Activated naive CD4-positive, alpha-beta T cell treated with anti-CD3 and anti-CD28 coated beads for 36 hours (primary cell): ENCODE results near the gene RAET1G. TPM values are rescaled to one million over a fixed set of nuclear protein-coding genes. Genes with fewer than 3 reads are reported as not detected.
"Not testable (repeated sequence)": the region's sequence is repeated elsewhere in the genome, so short reads cannot be mapped to it uniquely, and the experiment has no call there.

Experiments
- CTCF ChIA-PET: fragments of 350-600 bp; sonication (Branson Sonifier 250); formaldehyde crosslinking; loops from one replicate; lab custom pipeline; 2021; ENCODE audit warnings: antibody characterized with exemption; lab: Charles Lee
- DNase-seq: peaks from one replicate; pipeline ENCODE4 v3.0.0-alpha.2; 2020
- H3K27ac Mint-ChIP-seq: one replicate; pipeline ENCODE4 v1.8.0; 2021; ENCODE audit warnings: mild to moderate bottlenecking, mixed read lengths
- H3K27me3 Mint-ChIP-seq: one replicate; pipeline ENCODE4 v1.8.0; 2021; ENCODE audit warnings: low read depth, mixed read lengths
- H3K36me3 Mint-ChIP-seq: one replicate; pipeline ENCODE4 v1.8.0; 2021; ENCODE audit warnings: low read depth, mixed read lengths
- H3K4me1 Mint-ChIP-seq: one replicate; pipeline ENCODE4 v1.8.0; 2021; ENCODE audit warnings: low read depth, mixed read lengths
- H3K4me3 Mint-ChIP-seq: one replicate; pipeline ENCODE4 v1.8.0; 2021; ENCODE audit warnings: mild to moderate bottlenecking, moderate library complexity, mixed read lengths
- H3K9me3 Mint-ChIP-seq: one replicate; pipeline ENCODE4 v1.8.0; 2021; ENCODE audit warnings: mixed read lengths
- intact Hi-C: fragments of 100-400 bp; cut with micrococcal nuclease; formaldehyde crosslinking; loops from one replicate; pipeline ENCODE4 v1.15.1; 2023
- total RNA-seq, 2 experiments: library from RNA; stranded (reverse); gene quantifications; one replicate each; pipeline ENCODE4 v1.2.3, GENCODE V29; 2021

RAET1G gene
- total RNA-seq, 2 experiments from 2014 or later, result not detected

DNA sequence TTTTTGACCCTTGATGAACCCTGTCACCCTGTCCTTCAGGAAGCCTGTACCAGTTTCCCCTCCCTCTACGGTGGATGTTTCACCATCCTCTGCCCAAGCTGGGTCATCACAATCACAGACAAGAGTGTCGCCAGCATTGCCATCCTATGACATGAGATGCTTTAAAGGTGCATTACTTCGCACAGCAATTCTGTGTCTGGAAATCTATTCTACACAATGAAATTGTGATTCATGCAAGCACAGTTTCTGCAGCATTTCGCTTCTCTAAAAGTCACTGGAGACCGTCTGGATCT lies 16.4 kb upstream of the RAET1G start:
- H3K9me3 Mint-ChIP-seq, result no peaks in the 10 kb centered on the region
- DNase-seq, result no peak
- intact Hi-C loops, result loop anchor here (1.0 kb wide), 1 partner anchor 78 kb away; no protein-coding TSS in a partner anchor
- H3K4me3 Mint-ChIP-seq, result peak overlapping the region; percentile 69
- CTCF ChIA-PET, result interaction anchor here (1.2 kb wide), 1 partner anchor 13 kb away, joined by 3 read pairs; no protein-coding TSS in a partner anchor
- H3K4me1 Mint-ChIP-seq, result peaks cover 36% of the 10 kb centered on the region
- H3K36me3 Mint-ChIP-seq, result no peaks in the 10 kb centered on the region
- H3K27me3 Mint-ChIP-seq, result peaks cover 67% of the 10 kb centered on the region
- no peak overlapping the region for H3K27ac Mint-ChIP-seq

DNA sequence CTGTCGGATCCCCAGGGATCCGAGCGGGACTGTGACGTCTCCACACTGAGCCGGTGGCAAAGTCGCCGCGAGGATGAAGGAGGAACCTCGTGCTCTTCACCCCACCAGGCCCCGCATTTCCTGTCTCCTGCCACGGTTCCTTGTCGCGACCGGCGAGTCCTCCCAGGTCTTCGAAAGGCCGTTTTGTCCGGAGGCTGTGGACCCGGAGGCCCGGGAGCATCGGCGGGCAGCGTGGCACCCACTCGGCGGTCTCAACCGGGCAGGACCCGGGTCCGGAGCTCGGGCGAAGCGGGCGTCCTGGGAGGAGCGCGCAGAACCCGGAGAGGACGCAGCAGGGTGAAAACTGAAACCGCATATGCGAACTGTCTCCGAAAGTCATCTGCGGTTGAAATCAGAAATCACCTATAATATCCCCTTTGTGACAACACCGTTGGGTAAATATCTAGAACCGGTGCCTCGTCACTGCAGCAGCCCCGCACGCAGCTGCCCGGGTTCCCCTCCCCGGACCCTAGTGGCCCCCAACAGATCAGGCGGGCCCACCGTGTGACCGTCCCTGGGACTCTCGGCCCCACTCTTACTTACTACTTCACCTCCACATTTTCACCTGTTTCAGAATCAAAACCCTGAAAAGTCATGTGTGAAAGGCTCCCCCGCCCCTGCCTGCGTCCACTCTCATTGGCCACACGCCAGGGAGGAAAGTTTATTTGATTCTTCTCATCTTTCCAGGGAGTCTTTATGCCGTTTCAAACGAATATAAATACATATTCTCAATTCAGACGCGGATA lies 15.8 kb upstream of the RAET1G start:
- no peak overlapping the region for H3K27ac Mint-ChIP-seq
- intact Hi-C loops, result loop anchor here (1.0 kb wide), 2 partner anchors 79 to 131 kb away; partner anchors contain the start of gene ULBP3
- H3K27me3 Mint-ChIP-seq, result peaks cover 69% of the 10 kb centered on the region
- peak; percentile 67 for DNase-seq
- H3K9me3 Mint-ChIP-seq, result no peaks in the 10 kb centered on the region
- CTCF ChIA-PET, result interaction anchor here (0.6 to 1.2 kb wide), 3 partner anchors 14 to 68 kb away, joined by 3 to 4 read pairs (median 3); no protein-coding TSS in a partner anchor
- H3K36me3 Mint-ChIP-seq, result no peaks in the 10 kb centered on the region
- H3K4me3 Mint-ChIP-seq, result peak overlapping the region; percentile 69
- H3K4me1 Mint-ChIP-seq, result peaks cover 36% of the 10 kb centered on the region

DNA sequence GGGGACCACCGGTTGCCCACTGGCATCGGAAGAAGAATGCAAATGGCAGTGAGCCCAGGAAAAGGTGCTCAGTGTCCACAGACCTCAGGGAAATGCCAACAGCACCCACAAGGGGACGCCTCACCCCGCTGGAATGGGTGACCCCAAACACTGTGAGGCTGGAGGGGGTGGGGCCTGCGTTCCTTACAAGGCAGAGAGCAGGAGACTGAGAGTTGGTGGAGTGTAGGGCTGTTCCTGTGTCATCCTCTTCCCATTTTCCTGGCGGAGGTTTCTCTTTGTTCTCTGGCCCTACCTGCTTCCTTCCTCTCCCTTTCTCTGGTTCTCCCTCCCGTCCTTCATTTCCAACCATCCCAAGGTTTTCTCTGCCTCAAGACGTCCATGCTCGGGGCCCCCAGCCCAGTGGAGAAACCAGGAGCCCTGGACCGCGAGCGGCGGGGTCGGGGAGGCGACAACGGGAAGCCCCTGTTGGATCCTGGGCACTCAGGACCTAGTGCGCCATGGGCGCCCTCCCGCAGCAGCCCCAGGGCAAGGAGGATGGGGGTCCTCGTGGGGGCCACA lies 15.2 kb upstream of the RAET1G start:
- not testable (repeated sequence) for DNase-seq, H3K36me3 Mint-ChIP-seq, H3K27ac Mint-ChIP-seq, H3K9me3 Mint-ChIP-seq
- Mint-ChIP-seq H3K4me3 (peak overlapping the region; percentile 69), H3K27me3 (peaks cover 72% of the 10 kb centered on the region), H3K4me1 (peaks cover 36% of the 10 kb centered on the region)
- CTCF ChIA-PET, result interaction anchor here (0.6 to 0.8 kb wide), 2 partner anchors 24 to 69 kb away, joined by 3 to 4 read pairs; no protein-coding TSS in a partner anchor
- intact Hi-C loops, result loop anchor here (1.0 kb wide), 1 partner anchor 131 kb away; the partner anchor contains the start of gene ULBP3

DNA sequence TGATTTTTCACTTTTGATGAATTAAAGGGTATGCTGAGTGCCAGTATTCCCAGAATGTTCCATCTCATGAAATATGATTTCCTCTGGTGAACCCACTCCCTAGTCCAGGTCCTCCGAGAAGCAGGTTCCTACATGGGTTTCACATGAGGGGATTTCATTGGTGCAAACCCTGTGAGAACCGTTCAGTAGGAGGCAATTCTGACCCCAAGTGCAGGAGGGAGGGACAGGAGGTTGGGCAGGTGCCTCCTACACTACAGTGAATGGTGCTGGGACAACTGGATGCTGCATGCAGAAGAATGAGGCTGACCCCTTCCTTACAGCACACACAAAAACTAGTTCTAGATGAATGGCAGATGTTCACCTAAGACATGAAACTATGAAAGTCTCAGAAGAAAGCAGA lies 13.8 kb upstream of the RAET1G start:
- intact Hi-C loops, result no loop called here
- CTCF ChIA-PET, result interaction anchor here (2.2 kb wide), 1 partner anchor 80 kb away, joined by 14 read pairs; no protein-coding TSS in a partner anchor
- H3K27ac Mint-ChIP-seq, result no peak overlapping the region
- H3K27me3 Mint-ChIP-seq, result peaks cover 75% of the 10 kb centered on the region
- no peaks in the 10 kb centered on the region for H3K9me3 Mint-ChIP-seq
- H3K36me3 Mint-ChIP-seq, result no peaks in the 10 kb centered on the region
- no peak overlapping the region for H3K4me3 Mint-ChIP-seq
- H3K4me1 Mint-ChIP-seq, result peaks cover 32% of the 10 kb centered on the region
- DNase-seq, result no peak

DNA sequence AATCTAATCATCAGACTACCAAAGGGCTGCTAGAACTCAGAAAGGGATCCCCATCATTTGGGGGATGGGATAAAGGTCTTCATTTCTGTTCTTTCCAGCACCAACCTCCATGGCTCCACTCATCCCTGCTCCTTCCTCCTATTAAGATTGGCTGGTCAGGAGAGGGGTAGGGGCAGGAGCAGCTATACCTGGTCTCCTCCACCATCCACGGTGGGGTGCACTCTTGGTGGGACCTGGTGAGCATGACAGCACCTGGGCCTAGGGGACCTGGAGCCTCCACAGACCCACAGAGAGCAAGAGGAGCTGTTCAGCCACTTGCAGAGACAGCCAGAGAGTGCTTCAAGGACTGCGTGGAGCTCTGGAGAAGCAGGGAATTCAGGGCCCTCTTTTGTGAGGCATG lies 12.7 kb upstream of the RAET1G start:
- peaks cover 72% of the 10 kb centered on the region for H3K27me3 Mint-ChIP-seq
- no peak overlapping the region for H3K27ac Mint-ChIP-seq
- no peaks in the 10 kb centered on the region for H3K36me3 Mint-ChIP-seq
- H3K4me1 Mint-ChIP-seq, result peaks cover 27% of the 10 kb centered on the region
- CTCF ChIA-PET, result interaction anchor here (0.7 to 2.2 kb wide), 2 partner anchors 69 to 81 kb away, joined by 3 to 14 read pairs; no protein-coding TSS in a partner anchor
- no peak overlapping the region for H3K4me3 Mint-ChIP-seq
- DNase-seq, result no peak
- intact Hi-C loops, result loop anchor here (2.0 kb wide), 2 partner anchors 459 to 879 kb away; no protein-coding TSS in a partner anchor
- H3K9me3 Mint-ChIP-seq, result no peaks in the 10 kb centered on the region

DNA sequence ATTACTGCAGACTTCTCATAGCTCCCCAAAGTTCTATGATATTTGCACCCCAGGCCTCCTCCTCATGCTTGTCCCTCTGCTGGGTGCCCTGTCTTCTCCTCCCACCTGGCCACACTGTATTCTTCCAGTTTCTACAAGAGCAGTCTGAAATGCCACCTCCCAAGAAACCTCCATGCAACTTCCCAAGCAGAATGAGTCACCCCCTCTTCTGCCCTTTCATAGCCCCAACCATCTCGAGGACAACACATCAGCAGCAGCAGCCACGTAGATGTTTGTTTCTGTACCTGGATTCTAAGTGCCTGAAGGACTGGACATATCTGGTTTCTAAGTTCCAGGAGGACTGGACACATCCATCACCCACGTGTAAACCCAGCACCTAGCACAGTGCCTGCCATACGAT lies 12.3 kb upstream of the RAET1G start:
- Mint-ChIP-seq H3K4me3 (no peak overlapping the region), H3K27ac (no peak overlapping the region), H3K27me3 (peaks cover 72% of the 10 kb centered on the region), H3K9me3 (no peaks in the 10 kb centered on the region), H3K4me1 (peaks cover 24% of the 10 kb centered on the region), H3K36me3 (no peaks in the 10 kb centered on the region)
- intact Hi-C loops, result loop anchor here (2.0 kb wide), 2 partner anchors 460 to 880 kb away; no protein-coding TSS in a partner anchor
- no peak for DNase-seq
- CTCF ChIA-PET, result interaction anchor here (0.7 to 2.2 kb wide), 2 partner anchors 70 to 81 kb away, joined by 3 to 14 read pairs; no protein-coding TSS in a partner anchor

DNA sequence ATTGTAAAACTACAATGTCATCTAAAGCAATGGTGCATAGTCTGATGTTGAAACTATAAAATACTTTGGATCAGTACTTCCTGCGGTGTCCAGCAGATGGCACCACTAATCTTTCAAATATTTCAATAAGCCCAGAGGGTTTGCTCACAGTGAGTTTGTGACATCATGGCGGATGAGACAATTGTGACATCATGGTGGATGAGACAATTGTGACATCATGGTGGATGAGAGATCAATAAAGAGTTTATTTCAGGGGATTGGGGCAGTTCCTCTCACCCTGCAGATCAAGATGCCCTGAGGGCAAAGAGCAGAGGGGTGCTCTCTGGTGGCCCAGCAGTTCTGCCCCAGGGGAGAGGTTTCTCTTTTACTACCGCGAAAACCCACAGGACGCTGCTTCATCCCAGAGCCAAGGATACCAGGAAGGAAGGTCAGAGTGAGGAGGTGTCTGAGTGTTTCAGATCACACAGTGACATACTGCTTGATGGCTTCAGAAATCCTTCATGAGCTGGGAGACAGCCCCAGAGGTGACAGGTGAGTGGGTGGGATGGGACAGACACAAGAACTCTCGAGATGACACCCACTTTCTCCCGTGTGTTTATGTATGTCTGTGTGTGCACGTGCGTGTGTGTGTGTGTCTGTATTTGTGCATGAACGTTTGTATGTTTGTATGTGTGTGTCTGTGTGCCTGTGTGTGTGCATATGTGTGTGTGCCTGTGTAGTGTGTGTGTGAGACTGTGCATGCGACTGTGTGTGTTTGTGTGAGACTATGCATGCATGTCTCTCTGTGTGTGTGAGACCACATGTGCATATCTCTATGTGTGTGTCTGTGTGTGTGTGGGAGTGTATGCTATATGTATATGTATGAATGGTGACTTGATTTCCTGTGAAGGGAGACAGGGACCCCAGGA lies 11.6 kb upstream of the RAET1G start:
- intact Hi-C loops, result loop anchor here (1.0 to 2.0 kb wide), 7 partner anchors 29 to 1518 kb away; partner anchors contain the start of genes RMND1, ULBP1 and ULBP3
- Mint-ChIP-seq H3K4me1 (peaks cover 17% of the 10 kb centered on the region), H3K4me3 (no peak overlapping the region), H3K27ac (no peak overlapping the region), H3K36me3 (no peaks in the 10 kb centered on the region), H3K27me3 (peaks cover 71% of the 10 kb centered on the region), H3K9me3 (no peaks in the 10 kb centered on the region)
- DNase-seq, result peak; percentile 84
- CTCF ChIA-PET, result interaction anchor here (2.2 kb wide), 1 partner anchor 82 kb away, joined by 14 read pairs; no protein-coding TSS in a partner anchor

DNA sequence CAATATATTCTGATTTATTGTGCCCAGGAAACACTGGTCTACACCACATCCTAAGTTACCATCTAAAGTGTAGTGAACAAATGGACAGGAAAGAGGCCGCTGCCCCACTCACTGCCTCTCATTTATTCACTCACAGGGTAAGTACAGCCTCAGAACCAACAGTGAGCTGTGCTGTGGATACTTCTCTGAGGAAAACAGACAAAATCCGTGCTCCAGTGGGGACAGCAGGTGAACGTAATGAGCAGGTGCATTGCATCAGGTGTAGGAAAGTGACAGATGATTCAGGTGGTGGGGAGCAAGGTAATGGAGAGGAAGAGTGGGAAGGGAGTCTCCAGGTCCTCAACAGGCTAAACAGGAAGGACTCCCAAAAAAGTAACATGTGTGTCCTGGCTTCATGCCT lies 10.5 kb upstream of the RAET1G start:
- H3K27me3 Mint-ChIP-seq, result peaks cover 73% of the 10 kb centered on the region
- H3K4me1 Mint-ChIP-seq, result peaks cover 8% of the 10 kb centered on the region
- intact Hi-C loops, result no loop called here
- H3K27ac Mint-ChIP-seq, result no peak overlapping the region
- DNase-seq, result no peak
- CTCF ChIA-PET, result interaction anchor here (0.7 kb wide), 1 partner anchor 74 kb away, joined by 3 read pairs; no protein-coding TSS in a partner anchor
- H3K9me3 Mint-ChIP-seq, result no peaks in the 10 kb centered on the region
- no peaks in the 10 kb centered on the region for H3K36me3 Mint-ChIP-seq
- H3K4me3 Mint-ChIP-seq, result no peak overlapping the region

DNA sequence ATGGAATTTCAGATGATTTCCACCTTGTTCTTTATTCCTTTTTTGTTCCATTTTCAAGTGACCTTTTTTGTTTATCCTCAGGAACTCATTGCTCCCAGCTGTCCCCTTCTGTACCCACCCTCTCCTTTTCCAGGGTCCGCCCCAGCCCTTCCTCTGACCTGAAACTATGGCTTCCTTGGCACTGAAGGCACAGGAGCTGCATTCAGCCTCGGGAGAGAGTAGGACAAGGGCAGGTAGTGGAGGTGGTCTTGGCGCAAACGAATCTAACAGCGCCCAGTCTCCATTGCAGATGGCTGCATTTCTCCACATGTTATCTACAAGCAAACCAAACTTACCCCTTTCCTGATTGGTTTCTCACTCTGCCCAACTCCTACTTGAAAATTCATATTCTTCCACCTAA lies 10.1 kb upstream of the RAET1G start:
- CTCF ChIA-PET, result interaction anchor here (0.7 kb wide), 1 partner anchor 75 kb away, joined by 3 read pairs; no protein-coding TSS in a partner anchor
- Mint-ChIP-seq H3K27me3 (peaks cover 73% of the 10 kb centered on the region), H3K27ac (no peak overlapping the region), H3K9me3 (no peaks in the 10 kb centered on the region), H3K36me3 (no peaks in the 10 kb centered on the region), H3K4me1 (peaks cover 4% of the 10 kb centered on the region), H3K4me3 (no peak overlapping the region)
- no peak for DNase-seq
- intact Hi-C loops, result no loop called here

DNA sequence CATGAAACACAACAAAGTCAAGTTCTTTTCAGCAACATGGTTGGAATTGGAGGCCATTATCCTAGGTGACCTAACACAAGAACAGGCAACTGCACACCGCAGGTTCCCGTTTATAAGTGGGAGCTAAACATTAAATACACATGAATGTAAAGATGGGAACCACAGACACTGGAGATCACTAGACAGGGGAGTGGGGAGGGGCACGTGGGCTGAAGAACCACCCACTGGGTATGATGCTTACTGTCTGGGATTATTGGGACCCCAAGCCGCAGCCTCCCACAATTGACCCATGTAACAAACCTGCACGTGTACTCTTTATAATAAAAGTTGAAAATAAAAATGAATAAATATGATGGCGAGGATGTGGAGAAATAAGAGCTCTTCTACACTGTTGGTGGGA lies 8.6 kb upstream of the RAET1G start:
- Mint-ChIP-seq H3K27me3 (peaks cover 69% of the 10 kb centered on the region), H3K36me3 (no peaks in the 10 kb centered on the region), H3K27ac (no peak overlapping the region), H3K9me3 (no peaks in the 10 kb centered on the region), H3K4me3 (no peak overlapping the region), H3K4me1 (peaks cover 4% of the 10 kb centered on the region)
- intact Hi-C loops, result no loop called here
- no peak for DNase-seq
- CTCF ChIA-PET, result interaction anchor here (0.6 to 1.3 kb wide), 3 partner anchors 36 to 97 kb away, joined by 3 to 4 read pairs (median 3); no protein-coding TSS in a partner anchor

DNA sequence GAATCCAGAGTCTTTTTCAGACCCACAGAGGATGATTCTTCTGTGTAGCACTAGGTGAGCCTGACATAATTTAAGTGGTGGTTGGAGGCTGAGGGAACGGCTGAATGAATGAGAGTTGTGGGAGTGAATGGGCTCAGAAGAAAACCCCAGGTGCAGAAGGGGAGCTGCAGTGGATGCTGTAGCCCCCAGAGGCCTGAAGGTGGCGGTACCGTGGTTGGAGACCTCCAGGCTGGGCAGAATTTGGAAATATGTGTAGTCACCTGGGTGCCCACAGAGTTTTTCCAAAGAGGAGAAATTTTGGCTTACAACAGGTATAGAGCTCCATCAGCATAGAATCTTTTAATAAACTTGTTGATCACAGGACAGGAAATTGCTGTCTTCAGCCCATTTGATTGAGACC lies 6.5 kb upstream of the RAET1G start:
- DNase-seq, result no peak
- no peaks in the 10 kb centered on the region for H3K36me3 Mint-ChIP-seq
- intact Hi-C loops, result loop anchor here (10.0 kb wide), 1 partner anchor 285 kb away; the partner anchor contains the start of gene KATNA1
- H3K27me3 Mint-ChIP-seq, result peaks cover 68% of the 10 kb centered on the region
- peaks cover 8% of the 10 kb centered on the region for H3K4me1 Mint-ChIP-seq
- H3K9me3 Mint-ChIP-seq, result no peaks in the 10 kb centered on the region
- CTCF ChIA-PET, result interaction anchor here (0.8 to 1.2 kb wide), 4 partner anchors 52 to 151 kb away, joined by 3 to 5 read pairs (median 4); no protein-coding TSS in a partner anchor
- no peak overlapping the region for H3K27ac Mint-ChIP-seq
- no peak overlapping the region for H3K4me3 Mint-ChIP-seq
